Suprapubic skin (tissue), 4 donors: ENCODE results near the gene ATXN7. TPM values are rescaled to one million over a fixed set of nuclear protein-coding genes. Genes with fewer than 3 reads are reported as not detected.
A peak's percentile ranks its signal among the peaks of the same experiment; 100 is the strongest.

Experiments
- DNase-seq, 2 donors: peaks; one replicate each; pipeline ENCODE4 v3.0.0-alpha.2; 2019; ENCODE audit warnings: low spot score in 2 of 2
- H3K27ac ChIP-seq: fragments of 200-600 bp; sonication (generic); one replicate; pipeline ENCODE4 v1.5.1; 2019
- H3K27me3 ChIP-seq: fragments of 200-600 bp; sonication (generic); one replicate; pipeline ENCODE4 v1.5.1; 2019
- H3K36me3 ChIP-seq: fragments of 200-600 bp; sonication (generic); one replicate; pipeline ENCODE4 v1.5.1; 2019
- H3K4me1 ChIP-seq: fragments of 200-600 bp; sonication (generic); one replicate; pipeline ENCODE4 v1.5.1; 2019
- H3K4me3 ChIP-seq: fragments of 200-600 bp; sonication (generic); one replicate; pipeline ENCODE4 v1.5.1; 2019; ENCODE audit warnings: mild to moderate bottlenecking
- H3K9me3 ChIP-seq: fragments of 200-600 bp; sonication (generic); one replicate; pipeline ENCODE4 v1.5.1; 2019
- EP300 ChIP-seq: sonication (generic); formaldehyde crosslinking; IDR thresholded peaks from one replicate; pipeline ENCODE4 v1.6.1; 2017; ENCODE audit warnings: antibody characterized with exemption
- POLR2A ChIP-seq, 2 donors: fragments of 450-650 bp; IDR thresholded peaks; one replicate each; pipeline ENCODE4 v1.6.1; 2017; ENCODE audit warnings: antibody characterized with exemption in 2 of 2, mild to moderate bottlenecking in 2 of 2, moderate library complexity in 2 of 2
- POLR2AphosphoS5 ChIP-seq, 3 donors: sonication (generic); formaldehyde crosslinking; IDR thresholded peaks; one replicate each; pipeline ENCODE4 v1.6.1; 2017; ENCODE audit warnings: antibody characterized with exemption in 3 of 3
- WGBS: methylation state at CpG from one replicate; pipeline ENCODE4 v1.1.5; 2018; 5-methylcytosine and 5-hydroxymethylcytosine counted together
- total RNA-seq, 4 donors: library from RNA; depleted of rRNA; stranded (reverse); fragments of >200 nt; gene quantifications; one replicate each; pipeline ENCODE4 v1.1.0, GENCODE V29; 2016
- TF ChIP-seq, protein P1 (sequence below), 2 donors: fragments of 200-600 bp in 1 of 2; fragments of 450-650 bp in 1 of 2; sonication (generic) in 1 of 2; IDR thresholded peaks; one replicate each; pipeline ENCODE4 v1.5.1; 2016 to 2019; ENCODE audit warnings: antibody characterized with exemption in 2 of 2, mild to moderate bottlenecking in 1 of 2, moderate library complexity in 1 of 2

ATXN7 gene
- total RNA-seq, 4 donors from 2014 or later: 22.9 to 101 (median 44.2) TPM

GRCh38 chr3:63993653-63994079, 130.0 kb downstream of the ATXN7 start:
- 26% methylated on average over 3 of the region's 3 CpGs for WGBS
- Histone ChIP-seq H3K36me3 (peaks cover 84% of the 10 kb centered on the region), H3K27me3 (no peaks in the 10 kb centered on the region), H3K4me3 (no peak overlapping the region), H3K27ac (no peak overlapping the region), H3K4me1 (no peaks in the 10 kb centered on the region), H3K9me3 (no peaks in the 10 kb centered on the region)
- TF ChIP-seq POLR2A (IDR thresholded peaks at IDR 0.05): no peak
- TF ChIP-seq, protein P1, sequence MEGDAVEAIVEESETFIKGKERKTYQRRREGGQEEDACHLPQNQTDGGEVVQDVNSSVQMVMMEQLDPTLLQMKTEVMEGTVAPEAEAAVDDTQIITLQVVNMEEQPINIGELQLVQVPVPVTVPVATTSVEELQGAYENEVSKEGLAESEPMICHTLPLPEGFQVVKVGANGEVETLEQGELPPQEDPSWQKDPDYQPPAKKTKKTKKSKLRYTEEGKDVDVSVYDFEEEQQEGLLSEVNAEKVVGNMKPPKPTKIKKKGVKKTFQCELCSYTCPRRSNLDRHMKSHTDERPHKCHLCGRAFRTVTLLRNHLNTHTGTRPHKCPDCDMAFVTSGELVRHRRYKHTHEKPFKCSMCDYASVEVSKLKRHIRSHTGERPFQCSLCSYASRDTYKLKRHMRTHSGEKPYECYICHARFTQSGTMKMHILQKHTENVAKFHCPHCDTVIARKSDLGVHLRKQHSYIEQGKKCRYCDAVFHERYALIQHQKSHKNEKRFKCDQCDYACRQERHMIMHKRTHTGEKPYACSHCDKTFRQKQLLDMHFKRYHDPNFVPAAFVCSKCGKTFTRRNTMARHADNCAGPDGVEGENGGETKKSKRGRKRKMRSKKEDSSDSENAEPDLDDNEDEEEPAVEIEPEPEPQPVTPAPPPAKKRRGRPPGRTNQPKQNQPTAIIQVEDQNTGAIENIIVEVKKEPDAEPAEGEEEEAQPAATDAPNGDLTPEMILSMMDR (IDR thresholded peaks at IDR 0.05): peak; percentile 72 to 94
- peak in 1 of 3 donors; percentile 49 for TF ChIP-seq POLR2AphosphoS5 (IDR thresholded peaks at IDR 0.05)
- peak in 1 of 2 donors; percentile 74 for DNase-seq

GRCh38 chr3:63995086-63995485, 131.4 kb downstream of the ATXN7 start:
- H3K36me3 ChIP-seq: peaks cover 83% of the 10 kb centered on the region
- H3K27me3 ChIP-seq: no peaks in the 10 kb centered on the region
- H3K9me3 ChIP-seq: no peaks in the 10 kb centered on the region
- no peak overlapping the region for H3K4me3 ChIP-seq
- H3K27ac ChIP-seq: no peak overlapping the region
- H3K4me1 ChIP-seq: no peaks in the 10 kb centered on the region
- WGBS: 88% methylated on average over 5 of the region's 5 CpGs
- TF ChIP-seq EP300 (no peak), POLR2AphosphoS5 (IDR thresholded peaks at IDR 0.05) (no peak), POLR2A (IDR thresholded peaks at IDR 0.05) (no peak)
- TF ChIP-seq, protein P1 (IDR thresholded peaks at IDR 0.05): no peak
- DNase-seq: no peak

- Histone ChIP-seq H3K4me1 (no peaks in the 10 kb centered on the region), H3K36me3 (peaks cover 71% of the 10 kb centered on the region), H3K27me3 (no peaks in the 10 kb centered on the region), H3K27ac (no peak overlapping the region), H3K4me3 (no peak overlapping the region), H3K9me3 (no peaks in the 10 kb centered on the region)
- no peak for DNase-seq
- 81% methylated on average over 10 of the region's 10 CpGs for WGBS
- TF ChIP-seq POLR2A (IDR thresholded peaks at IDR 0.05) (no peak), POLR2AphosphoS5 (IDR thresholded peaks at IDR 0.05) (no peak), EP300 (no peak)
- TF ChIP-seq, protein P1 (IDR thresholded peaks at IDR 0.05): no peak
These were observed 135.4 kb downstream of the ATXN7 start for GRCh38 chr3:63998852-63999754.

- DNase-seq: no peak
- TF ChIP-seq POLR2A (IDR thresholded peaks at IDR 0.05) (no peak), EP300 (no peak), POLR2AphosphoS5 (IDR thresholded peaks at IDR 0.05) (no peak)
- TF ChIP-seq, protein P1 (IDR thresholded peaks at IDR 0.05): no peak
- Histone ChIP-seq H3K27me3 (no peaks in the 10 kb centered on the region), H3K27ac (no peak overlapping the region), H3K4me3 (no peak overlapping the region), H3K9me3 (no peaks in the 10 kb centered on the region), H3K4me1 (no peaks in the 10 kb centered on the region), H3K36me3 (peaks cover 66% of the 10 kb centered on the region)
- whole genome bisulfite sequencing: 86% methylated on average over 9 of the region's 9 CpGs
These were observed 136.9 kb downstream of the ATXN7 start for GRCh38 chr3:64000453-64001055.

DNA sequence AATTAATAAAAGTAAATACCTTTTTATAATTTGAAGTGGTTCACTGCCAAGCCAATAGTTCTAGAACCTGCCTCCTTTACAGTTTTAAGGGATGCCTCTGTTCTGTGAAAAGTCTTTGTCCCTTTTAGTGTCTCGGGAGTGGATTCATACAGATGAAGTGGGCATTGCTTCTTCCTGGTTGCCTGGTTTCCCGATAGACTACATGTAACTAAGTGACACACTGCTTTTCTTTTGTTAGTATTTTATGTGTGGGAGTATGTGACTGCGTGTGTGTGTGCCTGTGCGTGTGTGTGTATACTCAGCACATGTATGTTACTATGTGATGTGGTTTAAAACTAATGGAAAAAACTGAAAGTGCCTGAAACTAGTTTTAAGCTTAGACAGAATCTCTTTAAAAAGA, 138.6 kb downstream of the ATXN7 start:
- TF ChIP-seq EP300: no peak
- no peak for TF ChIP-seq POLR2AphosphoS5 (IDR thresholded peaks at IDR 0.05)
- TF ChIP-seq POLR2A (IDR thresholded peaks at IDR 0.05): no peak
- TF ChIP-seq, protein P1 (IDR thresholded peaks at IDR 0.05): no peak
- H3K36me3 ChIP-seq: peaks cover 66% of the 10 kb centered on the region
- 95% methylated on average over 4 of the region's 4 CpGs for WGBS
- H3K27ac ChIP-seq: no peak overlapping the region
- H3K9me3 ChIP-seq: no peaks in the 10 kb centered on the region
- H3K4me3 ChIP-seq: no peak overlapping the region
- no peaks in the 10 kb centered on the region for H3K27me3 ChIP-seq
- no peak for DNase-seq
- no peaks in the 10 kb centered on the region for H3K4me1 ChIP-seq
